Measurements from ENCODE around the gene ABCC3. TPM values are rescaled to one million over a fixed set of nuclear protein-coding genes. Genes with fewer than 3 reads are reported as not detected.

Gene ABCC3
- total and polyA plus RNA-seq, 2 of the 8 experiments (the other 6 are each of a cell fraction or from before 2014, with no cell fraction given): 0.35 to 0.37 TPM

- Histone ChIP-seq H3K56ac (replicated peaks; ENCODE audit: insufficient read length, low read depth, low read length) (no peak overlapping the region), H3K14ac (ENCODE audit: insufficient read length) (no peak overlapping the region), H3K36me3 (ENCODE audit: control insufficient read depth in 2 of 4, insufficient read depth in 4 of 4, low read length in 3 of 4) (no peaks in the 10 kb centered on the region), H3K4me3 (ENCODE audit: extremely low read depth in 1 of 4, insufficient read depth in 2 of 4, low read depth in 3 of 4, low read length in 4 of 4) (no peak overlapping the region), H2AK5ac (ENCODE audit: low read depth, low read length) (no peak overlapping the region), H4K5ac (ENCODE audit: insufficient read length, low read depth, low read length) (no peak overlapping the region), H2BK20ac (ENCODE audit: low read length) (no peak overlapping the region), H3K23ac (ENCODE audit: insufficient read length) (no peak overlapping the region), H3K23me2 (ENCODE audit: low read depth, low read length) (no peaks in the 10 kb centered on the region), H3K4ac (replicated peaks; ENCODE audit: insufficient read length, low read depth, low read length) (no peak overlapping the region), H3K79me1 (ENCODE audit: low read depth, low read length) (no peaks in the 10 kb centered on the region), H3K9me3 (ENCODE audit: insufficient read depth in 2 of 2, low read depth in 1 of 2, low read length in 1 of 2) (no peaks in the 10 kb centered on the region), H3K4me2 (ENCODE audit: insufficient read depth in 1 of 2, low read depth in 2 of 2, low read length in 2 of 2) (no peak overlapping the region), H3K79me2 (ENCODE audit: control insufficient read depth in 1 of 2, insufficient read depth in 2 of 2, low read length in 2 of 2) (no peaks in the 10 kb centered on the region), H3K18ac (ENCODE audit: extremely low read depth, low read length) (no peak overlapping the region), H2BK12ac (ENCODE audit: low read depth, low read length) (no peak overlapping the region), H3K4me1 (replicated peaks in 1 of 4; ENCODE audit: control insufficient read depth in 3 of 4, insufficient read depth in 4 of 4, low read length in 3 of 4) (peaks cover 0 to 7% (median 1%) of the 10 kb centered on the region in 4 experiments; a peak in 3 of 7 replicates), H3K27me3 (replicated peaks in 1 of 4; ENCODE audit: control insufficient read depth in 3 of 4, extremely low read depth in 1 of 4, insufficient read depth in 3 of 4, low read length in 3 of 4) (no peaks in the 10 kb centered on the region), H4K20me1 (replicated peaks in 1 of 2; ENCODE audit: control insufficient read depth in 1 of 2, insufficient read depth in 2 of 2, low read length in 2 of 2) (no peaks in the 10 kb centered on the region), H4K91ac (replicated peaks; ENCODE audit: insufficient read length, low read length) (no peak overlapping the region), H4K8ac (ENCODE audit: extremely low read depth, insufficient read depth, low read length) (no peak overlapping the region), H2BK5ac (ENCODE audit: low read depth, low read length) (no peak overlapping the region), H2AFZ (ENCODE audit: low read length) (no peak overlapping the region), H2BK15ac (ENCODE audit: low read length) (no peak overlapping the region), H3K27ac (ENCODE audit: low read depth, low read length) (no peak overlapping the region), H2BK120ac (replicated peaks; ENCODE audit: low read depth, low read length) (no peak overlapping the region), H3K9ac (replicated peaks in 1 of 4; ENCODE audit: extremely low read depth in 1 of 4, low read depth in 3 of 4, low read length in 3 of 4) (no peak overlapping the region)
- TF ChIP-seq EP300 (IDR thresholded peaks at IDR 0.05; ENCODE audit: borderline replicate concordance in 1 of 2, low read depth in 2 of 2, low read length in 2 of 2) (no peak), BRCA1 (IDR thresholded peaks at IDR 0.05; ENCODE audit: low read depth, low read length) (no peak), SP4 (IDR thresholded peaks at IDR 0.05; ENCODE audit: low read length) (no peak), EZH2 (IDR thresholded peaks at IDR 0.05; ENCODE audit: low read depth, low read length, severe bottlenecking) (no peak), ZNF274 (IDR thresholded peaks at IDR 0.05; ENCODE audit: borderline replicate concordance, extremely low read depth, low read length) (no peak)
- WGBS, 2 experiments (ENCODE audit: extremely low coverage in 1 of 2, insufficient coverage in 1 of 2, insufficient read length in 1 of 2, insufficient replicate concordance in 2 of 2, low coverage in 1 of 2, low lambda C conversion rate in 2 of 2, missing lambda C conversion rate in 1 of 2): 89% methylated on average over 5 of the region's 5 CpGs; no CpG with 5 or more reads in 1 of the 2 experiments
- ChIA-PET CTCF (ENCODE audit: partially characterized antibody) (interaction anchor here (0.7 to 20.2 kb wide), 10 partner anchors 11 to 283 kb away, joined by 3 to 391 read pairs (median 6); partner anchors contain the start of gene LRRC59), POLR2A (ENCODE audit: partially characterized antibody) (no interaction called here)
- DNase-seq (ENCODE audit: low read depth in 1 of 2, low spot score in 2 of 2) (no peak), FAIRE-seq (no peak)
Measured at GRCh38 chr17:50680126-50680525, 45.4 kb downstream of the ABCC3 start.

All from H1 (cell line).